Epidermal melanocyte (primary cell): Measurements from ENCODE around the gene FITM1.

Experiments used
- DNase-seq: peaks from one replicate; pipeline ENCODE4 v3.0.0; 2011; ENCODE audit warnings: low spot score; ENCODE audit not compliant: insufficient read length

The FITM1 gene

DNA sequence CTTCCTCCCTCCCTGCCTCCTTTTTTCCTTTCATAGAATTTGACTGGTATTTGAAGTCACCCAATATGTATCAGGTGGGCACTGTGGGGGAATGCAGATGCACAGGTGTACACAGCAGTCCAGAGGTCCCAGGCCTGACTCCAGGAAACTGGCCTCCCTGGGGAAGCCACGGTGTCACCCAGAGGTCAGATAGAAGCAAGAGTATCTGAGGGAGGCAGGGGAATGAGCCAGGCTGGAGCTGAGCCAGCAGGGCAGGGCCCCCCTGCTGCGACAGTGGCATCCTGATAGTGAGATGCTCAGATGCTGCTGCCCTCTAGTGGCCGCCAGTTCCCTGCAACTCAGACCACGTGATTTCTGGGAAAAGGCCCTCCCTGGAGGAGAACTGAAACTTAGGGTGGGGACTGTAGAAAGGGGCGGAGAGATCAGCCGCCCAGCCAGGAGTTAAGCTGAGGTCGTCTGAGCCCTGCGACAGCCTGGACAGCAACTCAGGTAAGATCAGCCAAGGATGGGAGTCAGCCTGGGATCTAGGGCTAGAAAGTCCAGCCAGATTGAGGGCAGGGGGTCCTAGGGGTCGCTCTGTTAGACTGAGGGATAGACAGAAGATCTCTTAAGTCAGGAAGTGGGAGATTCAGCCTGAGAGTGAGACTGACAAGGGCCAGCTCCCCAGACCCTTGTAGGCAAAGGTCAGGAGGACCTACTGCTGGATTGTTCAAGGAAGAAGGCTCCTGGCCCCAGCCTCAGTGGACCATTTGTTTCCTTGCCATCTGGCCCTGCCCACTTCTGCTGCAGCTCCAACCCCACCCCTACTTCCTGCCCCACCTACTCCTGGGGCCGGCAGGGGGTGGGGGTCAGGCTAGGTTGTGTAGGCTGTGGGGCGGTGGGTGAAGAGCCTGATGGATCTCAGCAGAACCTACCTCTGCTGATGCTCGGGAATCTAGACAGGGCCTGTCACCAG lies 30.7 kb downstream of the FITM1 start, which contains the start of gene IRF9:
IRF9 (plus strand) TSS at position 416 of the 955 bp plus-strand sequence. CDS start 880 bp downstream, outside the sequence.
- DNase-seq = peak; percentile 99

DNA sequence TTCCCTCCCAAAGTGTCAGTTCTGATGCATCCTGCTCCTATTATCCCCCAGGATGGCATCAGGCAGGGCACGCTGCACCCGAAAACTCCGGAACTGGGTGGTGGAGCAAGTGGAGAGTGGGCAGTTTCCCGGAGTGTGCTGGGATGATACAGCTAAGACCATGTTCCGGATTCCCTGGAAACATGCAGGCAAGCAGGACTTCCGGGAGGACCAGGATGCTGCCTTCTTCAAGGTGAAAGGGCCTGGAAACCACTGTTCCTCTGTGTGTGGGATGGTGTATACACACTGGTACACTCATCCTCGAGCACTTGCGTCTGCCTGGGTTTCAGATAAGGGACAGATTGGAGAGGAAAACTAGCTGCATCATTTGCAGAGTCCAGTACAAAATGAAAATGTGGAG lies 31.6 kb downstream of the FITM1 start:
- DNase-seq = no peak

DNA sequence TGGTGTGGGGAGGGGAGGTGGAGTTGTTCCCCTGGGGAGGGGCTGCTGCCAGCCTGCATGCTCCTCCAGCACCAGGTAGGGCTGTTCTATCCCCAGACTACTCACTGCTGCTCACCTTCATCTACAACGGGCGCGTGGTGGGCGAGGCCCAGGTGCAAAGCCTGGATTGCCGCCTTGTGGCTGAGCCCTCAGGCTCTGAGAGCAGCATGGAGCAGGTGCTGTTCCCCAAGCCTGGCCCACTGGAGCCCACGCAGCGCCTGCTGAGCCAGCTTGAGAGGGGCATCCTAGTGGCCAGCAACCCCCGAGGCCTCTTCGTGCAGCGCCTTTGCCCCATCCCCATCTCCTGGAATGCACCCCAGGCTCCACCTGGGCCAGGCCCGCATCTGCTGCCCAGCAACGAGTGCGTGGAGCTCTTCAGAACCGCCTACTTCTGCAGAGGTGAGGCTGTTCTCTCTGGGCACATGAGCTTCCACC lies 34.1 kb downstream of the FITM1 start:
- no peak for DNase-seq

DNA sequence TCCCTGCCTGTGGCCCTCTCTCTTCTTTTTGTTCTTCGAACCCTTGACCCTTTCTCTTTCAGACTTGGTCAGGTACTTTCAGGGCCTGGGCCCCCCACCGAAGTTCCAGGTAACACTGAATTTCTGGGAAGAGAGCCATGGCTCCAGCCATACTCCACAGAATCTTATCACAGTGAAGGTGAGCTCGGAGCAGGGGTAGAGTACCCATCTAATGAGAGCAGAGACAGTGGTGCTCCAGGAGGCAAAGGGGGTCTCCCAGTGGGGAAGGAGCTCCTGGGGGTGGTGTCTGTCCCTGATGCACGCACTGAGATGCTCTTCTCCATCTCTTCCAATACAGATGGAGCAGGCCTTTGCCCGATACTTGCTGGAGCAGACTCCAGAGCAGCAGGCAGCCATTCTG lies 35.3 kb downstream of the FITM1 start:
- DNase-seq = no peak

DNA sequence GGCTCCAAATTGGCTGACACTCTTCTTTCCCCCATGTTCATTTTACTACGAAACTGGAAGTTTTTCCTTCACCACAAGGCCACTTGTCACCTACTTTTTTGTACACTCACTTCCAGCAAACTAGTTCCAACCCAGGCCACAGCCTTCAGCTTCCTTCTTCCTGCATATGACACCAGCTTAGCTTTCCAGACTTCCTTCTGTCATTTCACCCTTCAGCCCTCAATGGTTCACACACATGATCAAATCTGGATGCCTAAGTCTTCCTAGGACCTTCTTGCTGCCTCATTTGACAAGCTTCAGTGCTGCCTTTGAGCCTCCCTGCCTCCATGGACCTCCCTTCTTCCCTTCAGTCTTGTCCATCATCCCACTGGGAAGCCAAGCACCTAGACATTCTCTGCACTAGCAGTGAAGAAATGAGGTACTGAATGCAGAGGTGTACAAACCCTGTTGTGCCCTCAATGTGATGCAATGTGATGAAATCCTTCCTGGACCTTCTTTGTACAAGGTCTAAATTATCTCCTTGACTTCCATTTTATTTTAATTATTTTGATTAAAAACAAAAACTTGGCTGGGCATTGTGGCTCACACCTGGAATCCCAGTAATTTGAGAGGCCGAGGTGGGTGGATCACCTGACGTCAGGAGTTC lies 37.1 kb downstream of the FITM1 start:
- DNase-seq = no peak

DNA sequence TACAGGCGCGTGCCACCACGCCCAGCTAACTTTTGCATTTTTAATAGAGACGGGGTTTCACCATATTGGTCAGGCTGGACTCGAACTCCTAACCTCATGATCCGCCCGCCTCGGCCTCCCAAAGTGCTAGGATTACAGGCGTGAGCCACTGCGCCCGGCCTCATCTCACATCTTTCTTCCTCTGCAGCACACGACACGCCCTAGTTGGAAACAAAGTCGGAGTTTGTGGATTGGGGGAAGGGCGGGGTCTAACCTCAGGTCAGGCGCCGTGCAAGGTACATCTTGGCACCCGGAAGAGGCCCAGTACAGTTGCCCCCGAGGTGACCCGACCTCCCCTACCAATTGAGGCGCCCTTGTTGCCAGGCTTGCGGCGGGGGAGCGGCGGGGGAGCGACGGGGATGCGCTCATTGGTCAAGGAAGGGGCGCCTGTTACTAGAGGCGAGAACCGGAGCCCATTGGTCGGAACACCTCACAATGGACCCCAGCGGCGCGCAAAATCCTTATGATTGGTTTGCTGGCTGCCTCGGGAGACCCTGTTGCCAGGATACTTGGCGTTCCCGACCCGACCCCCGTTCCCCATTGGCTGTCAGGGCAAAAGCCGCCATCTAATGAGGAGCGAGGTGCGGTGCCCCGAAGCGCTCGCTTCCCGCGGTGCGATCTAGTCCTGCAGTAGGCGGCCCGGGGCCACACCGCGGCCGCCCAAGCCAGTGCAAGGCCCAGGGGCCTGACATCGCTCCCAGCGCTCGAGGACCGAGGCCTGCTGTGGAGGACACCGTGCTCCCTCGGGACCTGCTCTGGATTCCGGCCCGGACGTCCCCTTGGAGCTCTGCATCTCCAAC lies 41.2 kb downstream of the FITM1 start, which contains the start of gene REC8:
REC8 (plus strand) TSS at position 659 of the 839 bp plus-strand sequence. CDS start 473 bp downstream, outside the sequence.
- DNase-seq = peak; percentile 55

DNA sequence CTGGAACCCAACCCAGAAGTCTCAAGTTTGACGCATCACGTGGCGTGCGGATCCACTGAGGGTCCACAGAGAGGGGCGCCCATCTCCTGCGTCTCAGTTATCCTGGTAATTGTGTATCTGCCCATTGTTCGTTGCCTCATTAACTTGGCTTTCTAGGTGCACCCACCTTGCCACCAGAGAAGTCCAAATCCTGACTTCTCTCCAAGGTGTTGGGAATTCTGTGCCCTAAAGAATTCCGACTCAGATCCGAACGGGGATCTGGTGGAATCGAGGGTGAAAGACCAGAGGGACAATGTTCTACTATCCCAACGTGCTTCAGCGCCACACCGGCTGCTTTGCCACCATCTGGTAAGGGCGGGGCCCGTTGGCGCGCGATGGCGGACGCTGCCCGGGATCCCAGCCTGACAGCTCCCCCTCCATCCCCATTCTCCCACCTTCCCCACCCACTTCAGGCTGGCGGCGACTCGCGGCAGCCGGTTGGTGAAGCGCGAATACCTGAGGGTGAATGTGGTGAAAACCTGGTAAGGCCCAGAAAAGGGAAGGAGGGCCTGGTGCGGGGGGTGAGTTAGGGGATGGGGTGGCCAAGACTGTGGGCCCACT lies 41.9 kb downstream of the FITM1 start:
- no peak for DNase-seq

DNA sequence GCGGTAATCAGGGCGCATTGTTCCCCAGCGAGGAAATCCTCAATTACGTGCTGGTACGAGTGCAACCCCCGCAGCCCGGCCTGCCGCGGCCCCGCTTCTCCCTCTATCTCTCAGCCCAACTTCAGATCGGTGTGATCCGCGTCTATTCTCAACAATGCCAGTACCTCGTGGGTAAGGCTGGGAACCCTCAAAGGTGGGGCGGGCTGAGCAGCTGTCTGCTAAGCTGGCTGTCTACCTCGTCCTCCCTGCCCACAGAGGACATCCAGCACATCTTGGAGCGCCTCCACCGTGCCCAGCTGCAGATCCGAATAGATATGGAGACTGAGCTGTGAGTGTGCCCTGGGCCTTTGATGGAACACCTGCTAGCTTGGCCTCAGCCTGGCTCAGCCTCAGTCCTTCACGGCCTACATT lies 42.4 kb downstream of the FITM1 start:
- DNase-seq = no peak

DNA sequence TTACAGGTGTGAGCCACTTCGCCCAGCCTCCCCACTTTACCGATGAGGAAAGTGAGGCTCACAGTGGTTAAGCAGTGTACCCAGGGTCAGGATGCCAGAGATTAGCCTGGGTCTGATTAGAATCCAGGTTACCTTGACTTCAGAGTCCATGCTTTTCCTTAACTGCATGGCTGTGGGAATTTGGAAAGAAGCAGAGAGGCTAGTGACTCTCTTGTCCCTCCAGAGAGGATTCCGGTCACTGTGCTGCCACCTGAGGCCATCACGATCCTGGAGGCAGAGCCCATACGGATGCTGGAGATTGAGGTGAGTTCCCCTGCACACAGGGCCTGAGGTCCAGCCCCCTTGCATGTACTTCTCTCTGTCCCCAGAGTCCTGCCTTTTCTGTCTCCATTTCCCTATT lies 46.1 kb downstream of the FITM1 start:
- DNase-seq = no peak

DNA sequence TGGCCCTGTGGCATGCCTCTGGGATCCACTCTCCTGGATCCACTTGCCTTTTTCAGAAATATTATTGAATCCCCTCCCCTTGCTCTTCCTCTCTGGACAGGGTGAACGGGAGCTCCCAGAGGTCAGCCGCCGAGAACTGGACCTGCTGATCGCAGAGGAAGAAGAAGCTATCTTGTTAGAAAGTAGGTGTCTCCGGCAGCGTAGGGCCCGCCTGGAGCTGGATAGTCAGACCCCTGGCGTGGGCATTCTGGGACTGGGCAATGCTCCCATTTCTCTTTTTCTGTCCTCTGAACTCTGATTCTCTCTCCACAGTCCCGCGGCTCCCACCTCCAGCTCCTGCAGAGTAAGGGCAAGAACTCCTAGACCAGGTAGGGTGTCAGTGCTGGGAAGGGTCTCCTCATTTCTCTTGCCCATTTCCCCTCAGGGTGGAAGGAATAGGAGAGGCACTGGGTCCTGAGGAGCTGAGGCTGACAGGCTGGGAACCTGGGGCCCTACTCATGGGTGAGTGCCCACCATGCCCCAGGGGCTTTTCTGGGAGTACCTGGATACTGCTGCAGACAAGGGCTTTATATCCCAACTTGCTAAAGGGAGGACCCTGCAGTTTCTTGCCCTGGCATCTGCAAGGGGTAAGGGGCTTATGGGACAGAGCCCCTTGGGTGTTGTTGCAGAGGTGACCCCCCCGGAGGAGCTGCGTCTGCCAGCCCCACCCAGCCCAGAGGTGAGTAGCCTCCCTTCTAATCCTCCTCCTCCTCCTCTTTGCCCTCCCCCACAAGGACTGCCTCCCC lies 46.8 kb downstream of the FITM1 start:
- DNase-seq = no peak

DNA sequence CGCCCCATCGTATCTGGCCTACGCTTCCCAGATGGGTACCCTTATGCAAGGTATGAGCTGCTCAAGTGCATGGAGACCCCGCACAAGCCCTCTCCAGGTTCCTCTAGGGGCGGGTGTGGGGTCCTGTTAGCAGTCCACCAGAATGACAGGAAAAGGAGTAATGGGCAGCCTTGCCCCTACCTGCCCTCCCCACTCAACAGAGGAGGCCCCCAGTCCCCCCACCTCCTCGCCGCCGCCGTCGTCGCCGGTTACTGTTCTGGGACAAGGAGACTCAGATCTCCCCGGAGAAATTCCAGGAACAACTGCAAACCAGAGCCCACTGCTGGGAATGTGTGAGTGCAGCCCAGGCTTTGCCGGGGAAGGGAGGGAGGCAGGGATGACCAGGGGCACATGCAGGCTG lies 47.4 kb downstream of the FITM1 start:
- DNase-seq = no peak

DNA sequence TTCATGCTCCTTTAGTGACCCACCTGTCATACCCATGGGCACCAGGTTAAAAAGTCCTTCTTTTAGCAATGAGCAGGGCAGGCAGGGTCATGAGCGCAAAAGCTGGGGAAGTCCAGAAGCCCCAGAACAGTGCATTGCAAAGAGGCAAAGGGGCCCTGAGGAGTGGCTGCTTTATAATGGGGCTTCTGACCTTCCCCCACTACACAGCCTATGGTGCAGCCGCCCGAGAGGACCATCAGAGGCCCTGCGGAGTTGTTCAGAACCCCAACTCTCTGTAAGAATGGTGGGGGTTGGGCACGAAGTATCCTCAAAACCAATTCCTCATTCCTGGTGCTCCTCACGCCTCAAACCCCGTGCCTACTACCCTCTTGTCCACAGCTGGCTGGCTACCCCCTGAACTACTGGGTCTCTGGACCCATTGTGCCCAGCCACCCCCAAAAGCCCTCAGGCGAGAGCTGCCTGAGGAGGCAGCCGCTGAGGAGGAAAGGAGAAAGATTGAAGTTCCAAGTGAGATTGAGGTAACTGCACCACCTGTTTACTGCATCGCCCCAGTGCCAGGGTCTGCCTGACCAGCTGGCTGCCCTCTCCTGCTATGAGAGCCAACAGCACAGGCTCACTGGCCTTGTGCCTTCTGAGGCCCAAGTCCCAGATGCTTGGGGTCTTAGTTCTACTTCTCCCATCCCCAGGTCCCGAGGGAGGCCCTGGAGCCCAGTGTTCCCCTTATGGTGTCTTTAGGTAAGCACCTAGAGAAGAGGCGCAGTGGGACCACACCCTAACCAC lies 48.1 kb downstream of the FITM1 start:
- DNase-seq = no peak

DNA sequence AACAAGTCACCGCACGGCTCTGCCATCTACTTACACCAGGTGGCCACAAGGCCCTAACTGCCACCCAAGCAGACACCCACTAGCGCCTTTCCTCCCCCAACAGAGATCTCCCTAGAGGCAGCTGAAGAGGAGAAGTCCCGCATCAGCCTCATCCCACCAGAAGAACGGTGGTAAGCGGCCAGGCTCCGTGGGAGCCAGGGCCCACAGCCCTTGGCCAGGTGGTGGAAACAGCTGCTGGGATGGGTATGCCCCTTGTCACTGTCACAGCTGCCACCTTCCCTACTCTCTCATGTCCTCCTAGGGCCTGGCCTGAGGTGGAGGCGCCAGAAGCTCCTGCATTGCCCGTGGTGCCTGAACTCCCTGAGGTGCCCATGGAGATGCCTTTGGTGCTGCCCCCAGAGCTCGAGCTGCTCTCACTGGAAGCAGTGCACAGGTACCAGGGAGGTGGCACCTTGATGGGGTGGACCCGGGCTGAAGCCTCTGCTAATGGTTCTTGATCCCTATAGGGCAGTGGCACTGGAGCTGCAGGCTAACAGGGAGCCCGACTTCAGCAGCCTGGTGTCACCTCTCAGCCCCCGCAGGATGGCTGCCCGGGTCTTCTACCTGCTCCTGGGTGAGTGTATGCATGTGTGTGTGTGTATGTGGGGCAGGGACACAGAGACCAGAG lies 49.0 kb downstream of the FITM1 start:
- DNase-seq = no peak

DNA sequence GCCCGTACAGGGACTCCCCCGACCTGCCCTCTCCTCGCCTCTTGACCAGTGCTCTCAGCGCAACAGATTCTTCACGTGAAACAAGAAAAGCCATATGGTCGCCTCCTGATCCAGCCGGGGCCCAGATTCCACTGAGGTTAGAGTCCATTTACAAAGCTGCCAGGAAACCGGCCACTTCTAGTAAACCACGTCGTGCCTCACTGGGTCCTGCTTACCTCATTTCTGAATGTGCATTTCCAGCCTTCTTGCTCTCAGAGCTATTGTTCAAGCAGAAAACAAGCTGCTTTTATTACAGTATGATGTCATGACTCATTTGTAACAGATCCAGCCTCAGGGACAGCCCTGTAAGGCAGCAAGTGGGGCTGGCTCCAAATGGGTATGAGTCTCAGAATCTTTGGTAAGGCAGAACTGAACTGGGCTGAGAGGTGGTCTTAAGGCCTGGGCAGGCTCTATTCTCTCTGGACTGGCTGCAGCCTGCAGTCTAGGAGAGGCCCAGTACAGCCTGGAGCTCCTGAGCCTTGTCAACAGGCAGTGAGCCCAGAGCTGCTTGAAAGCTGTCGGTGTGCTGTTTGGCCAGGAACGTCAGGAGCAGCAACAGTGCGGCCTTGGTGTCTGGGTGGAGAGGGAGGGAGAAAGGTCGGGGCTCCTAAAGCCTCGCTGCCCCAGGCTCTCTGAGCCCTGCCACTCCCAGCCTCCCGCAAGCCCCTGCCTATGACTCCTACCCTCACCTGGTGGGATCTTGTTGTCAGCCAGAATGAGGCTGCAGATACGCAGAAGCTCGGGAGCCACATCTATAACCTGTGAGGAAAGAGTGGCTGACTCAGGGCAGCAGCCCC lies 49.7 kb downstream of the FITM1 start:
- no peak for DNase-seq

DNA sequence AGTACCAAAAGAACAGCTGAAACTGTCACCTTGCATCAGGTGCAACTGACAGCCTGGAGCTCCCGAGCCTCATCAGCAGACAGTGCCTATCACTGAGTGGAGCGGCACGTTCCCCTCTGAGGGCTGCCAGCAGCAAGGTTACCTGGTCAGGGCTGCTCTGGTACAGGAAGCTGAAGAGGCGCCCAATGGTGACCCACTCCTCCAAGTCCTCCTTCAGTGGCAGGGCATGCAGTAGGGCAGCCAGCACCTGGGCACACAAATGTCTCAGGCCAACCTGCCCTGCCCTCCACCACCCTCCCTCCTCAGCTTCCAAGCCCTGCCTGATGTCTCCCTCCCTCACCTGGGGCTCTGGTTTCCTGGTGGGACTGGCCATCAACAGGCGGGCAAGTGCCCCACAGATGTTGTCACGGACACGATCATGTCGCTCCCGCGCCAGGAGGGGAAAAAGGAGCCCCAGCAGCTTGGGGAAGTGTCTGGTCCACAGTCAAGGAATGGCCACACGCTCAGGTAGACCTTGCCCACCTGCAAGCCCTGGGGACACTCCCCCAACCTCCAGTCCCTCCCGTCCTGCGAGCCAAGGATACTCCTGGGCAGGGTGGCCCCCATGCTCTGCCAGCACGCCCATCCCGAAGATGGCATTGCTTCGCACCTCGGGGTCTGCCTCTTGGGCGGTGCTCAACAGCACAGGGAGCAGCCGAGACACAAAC lies 51.1 kb downstream of the FITM1 start:
- no peak for DNase-seq
